ENCODE results near the gene C16orf78.

The C16orf78 gene

DNA sequence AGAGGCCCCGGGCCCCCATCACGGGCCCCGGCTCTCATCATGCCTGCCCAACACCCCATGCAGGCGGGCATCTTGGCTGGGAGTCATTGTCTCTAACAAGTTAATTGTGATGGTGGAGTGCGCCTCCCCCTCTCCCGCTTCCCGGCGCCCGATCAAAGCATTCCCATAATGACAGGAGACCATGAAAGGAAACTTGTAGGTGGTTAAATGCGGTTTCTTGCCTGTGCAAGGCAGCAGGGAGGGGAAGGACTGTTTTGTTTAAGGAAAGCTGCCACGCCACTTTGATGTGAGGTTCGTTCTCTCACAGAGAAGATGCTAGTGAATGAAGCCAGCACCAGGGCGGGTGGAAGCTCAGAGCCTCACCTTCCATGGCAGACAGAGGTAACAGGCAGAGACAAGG is 45.4 kb downstream of the C16orf78 start:
- H3K4me3 ChIP-seq (ENCODE audit: control insufficient read depth, low read depth, low read length), result no peak overlapping the region
- TF ChIP-seq, protein P1, sequence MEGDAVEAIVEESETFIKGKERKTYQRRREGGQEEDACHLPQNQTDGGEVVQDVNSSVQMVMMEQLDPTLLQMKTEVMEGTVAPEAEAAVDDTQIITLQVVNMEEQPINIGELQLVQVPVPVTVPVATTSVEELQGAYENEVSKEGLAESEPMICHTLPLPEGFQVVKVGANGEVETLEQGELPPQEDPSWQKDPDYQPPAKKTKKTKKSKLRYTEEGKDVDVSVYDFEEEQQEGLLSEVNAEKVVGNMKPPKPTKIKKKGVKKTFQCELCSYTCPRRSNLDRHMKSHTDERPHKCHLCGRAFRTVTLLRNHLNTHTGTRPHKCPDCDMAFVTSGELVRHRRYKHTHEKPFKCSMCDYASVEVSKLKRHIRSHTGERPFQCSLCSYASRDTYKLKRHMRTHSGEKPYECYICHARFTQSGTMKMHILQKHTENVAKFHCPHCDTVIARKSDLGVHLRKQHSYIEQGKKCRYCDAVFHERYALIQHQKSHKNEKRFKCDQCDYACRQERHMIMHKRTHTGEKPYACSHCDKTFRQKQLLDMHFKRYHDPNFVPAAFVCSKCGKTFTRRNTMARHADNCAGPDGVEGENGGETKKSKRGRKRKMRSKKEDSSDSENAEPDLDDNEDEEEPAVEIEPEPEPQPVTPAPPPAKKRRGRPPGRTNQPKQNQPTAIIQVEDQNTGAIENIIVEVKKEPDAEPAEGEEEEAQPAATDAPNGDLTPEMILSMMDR (conservative IDR thresholded peaks at IDR 0.05; ENCODE audit: control insufficient read depth, insufficient read depth, low read depth, low read length), result no peak
- DNase-seq (ENCODE audit: low read depth), result no peak

DNA sequence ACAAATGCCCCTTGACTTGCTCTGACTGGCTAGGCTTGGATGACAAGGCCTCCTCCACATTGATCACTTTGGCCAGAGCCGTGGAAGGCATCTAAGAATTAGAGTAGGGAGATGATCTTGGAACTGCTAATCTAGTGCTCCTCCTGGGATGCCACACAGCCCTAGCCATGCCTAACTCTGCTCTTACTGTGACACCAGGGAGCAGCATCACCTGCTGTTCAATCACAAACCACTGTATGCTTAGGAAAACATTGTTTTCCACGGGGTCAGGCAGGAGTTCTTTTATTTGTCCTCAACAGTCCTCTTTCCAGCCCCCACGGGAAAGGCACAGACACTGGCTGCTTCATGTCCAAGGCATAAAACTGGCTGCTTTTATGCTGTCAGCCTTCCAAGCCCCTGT is 46.3 kb downstream of the C16orf78 start:
- DNase-seq (ENCODE audit: low read depth), result no peak
- no peak overlapping the region for H3K4me3 ChIP-seq (ENCODE audit: control insufficient read depth, low read depth, low read length)
- TF ChIP-seq, protein P1 (conservative IDR thresholded peaks at IDR 0.05; ENCODE audit: control insufficient read depth, insufficient read depth, low read depth, low read length), result no peak

DNA sequence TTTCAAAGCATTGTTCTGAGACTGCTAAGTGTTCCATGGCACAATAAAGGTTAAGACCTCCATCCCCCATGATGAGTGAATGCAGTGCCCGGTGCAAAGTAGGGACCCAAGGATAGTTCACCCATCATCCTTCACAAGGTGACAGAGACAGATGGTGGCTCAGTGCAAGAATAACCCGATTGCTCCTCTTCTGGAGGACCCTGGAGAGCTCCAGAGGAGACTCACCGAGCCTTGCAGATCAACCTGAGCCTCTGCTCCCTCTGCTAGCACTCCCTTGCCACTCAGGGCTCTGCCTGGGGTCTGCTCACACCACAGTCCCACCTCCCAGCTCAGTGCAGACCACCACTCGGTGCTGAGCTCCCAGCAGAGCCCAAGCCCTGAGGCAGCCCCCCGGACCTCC is 49.3 kb downstream of the C16orf78 start:
- TF ChIP-seq, protein P1 (conservative IDR thresholded peaks at IDR 0.05; ENCODE audit: control insufficient read depth, insufficient read depth, low read depth, low read length), result no peak
- DNase-seq (ENCODE audit: low read depth), result no peak
- no peak overlapping the region for H3K4me3 ChIP-seq (ENCODE audit: control insufficient read depth, low read depth, low read length)

DNA sequence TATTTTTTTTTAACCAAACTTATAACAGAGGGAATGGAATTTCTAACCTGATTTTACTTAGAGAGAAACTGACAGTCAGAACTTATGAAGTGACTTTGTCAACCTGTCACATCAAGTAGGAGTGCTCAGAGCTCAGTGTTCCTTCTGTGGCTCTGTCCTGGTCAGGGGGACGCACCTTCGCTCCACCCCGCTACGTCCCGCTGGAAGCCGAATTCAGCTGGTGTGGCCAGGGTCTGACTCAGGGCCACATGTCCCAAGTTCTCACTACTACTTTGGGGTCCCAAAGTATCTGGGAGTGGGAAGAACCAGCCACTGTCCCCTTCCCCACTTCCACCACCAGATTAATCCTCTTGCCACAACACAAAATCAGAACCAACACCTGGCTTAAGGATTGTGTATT is 51.4 kb downstream of the C16orf78 start:
- DNase-seq (ENCODE audit: low read depth), result no peak
- H3K4me3 ChIP-seq (ENCODE audit: control insufficient read depth, low read depth, low read length), result no peak overlapping the region
- TF ChIP-seq, protein P1 (conservative IDR thresholded peaks at IDR 0.05; ENCODE audit: control insufficient read depth, insufficient read depth, low read depth, low read length), result no peak

DNA sequence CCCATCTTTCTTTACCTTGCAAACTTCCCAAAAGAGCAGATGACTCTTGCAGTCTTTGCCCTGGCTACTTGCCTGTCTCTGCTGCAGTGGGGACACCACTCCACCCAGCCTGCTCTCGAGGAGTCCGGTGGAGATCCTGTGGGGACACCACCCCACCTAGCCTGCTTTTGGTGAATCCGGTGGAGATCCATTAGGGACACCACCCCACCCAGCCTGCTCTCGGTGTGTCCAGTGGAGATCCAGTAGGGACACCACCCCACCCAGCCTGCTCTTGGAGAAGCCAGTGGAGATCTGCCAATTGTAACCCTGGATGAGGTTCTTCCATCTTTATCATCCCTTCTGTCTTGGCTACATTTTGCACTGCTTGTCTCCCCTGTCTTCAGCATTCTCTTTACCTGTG is 54.2 kb downstream of the C16orf78 start:
- TF ChIP-seq, protein P1 (conservative IDR thresholded peaks at IDR 0.05; ENCODE audit: control insufficient read depth, insufficient read depth, low read depth, low read length), result no peak
- H3K4me3 ChIP-seq (ENCODE audit: control insufficient read depth, low read depth, low read length), result no peak overlapping the region

DNA sequence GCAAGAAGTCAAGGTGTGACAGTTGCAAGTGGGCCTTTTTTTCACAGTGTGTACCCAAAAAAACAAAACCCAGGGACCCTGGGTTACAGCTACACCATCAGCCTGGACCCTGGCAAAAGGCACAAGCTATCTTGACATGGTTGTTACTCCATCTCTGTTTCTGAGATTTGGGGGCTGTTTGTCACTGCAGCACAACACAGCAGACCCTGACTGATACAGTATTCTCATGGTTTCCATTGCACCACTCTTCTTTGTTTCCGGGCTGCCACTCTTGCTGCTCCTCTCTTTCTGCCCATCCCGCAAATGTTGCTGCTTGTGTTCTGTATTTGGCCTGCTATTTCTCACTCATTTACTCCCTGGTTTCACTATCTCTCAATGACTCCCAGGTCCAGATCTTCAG is 55.2 kb downstream of the C16orf78 start:
- H3K4me3 ChIP-seq (ENCODE audit: control insufficient read depth, low read depth, low read length), result no peak overlapping the region
- TF ChIP-seq, protein P1 (conservative IDR thresholded peaks at IDR 0.05; ENCODE audit: control insufficient read depth, insufficient read depth, low read depth, low read length), result no peak
- DNase-seq (ENCODE audit: low read depth), result no peak

More for the DNA sequence above, 54.2 kb downstream of the C16orf78 start:
- no peak for DNase-seq (ENCODE audit: low read depth)

DNA sequence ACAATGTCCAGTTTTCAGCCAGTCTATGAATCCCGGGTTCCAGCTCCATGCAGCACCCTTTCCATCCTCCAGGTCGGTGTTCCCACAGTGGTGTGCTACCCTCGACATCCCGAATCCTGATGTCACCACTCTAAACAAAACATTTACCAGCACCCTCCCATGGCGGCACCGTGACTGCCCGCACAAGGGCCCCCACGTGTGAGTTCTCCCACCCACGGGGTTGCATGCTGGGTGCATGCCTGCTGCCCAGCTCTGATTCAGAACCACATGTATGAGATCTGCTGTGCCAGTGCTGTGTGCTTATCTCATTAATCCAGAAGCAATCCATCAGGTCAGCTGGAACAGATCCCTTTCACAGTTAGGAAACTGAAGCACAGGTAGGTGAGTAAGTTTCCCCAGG is 57.4 kb downstream of the C16orf78 start:
- DNase-seq (ENCODE audit: low read depth), result no peak
- TF ChIP-seq, protein P1 (conservative IDR thresholded peaks at IDR 0.05; ENCODE audit: control insufficient read depth, insufficient read depth, low read depth, low read length), result no peak
- no peak overlapping the region for H3K4me3 ChIP-seq (ENCODE audit: control insufficient read depth, low read depth, low read length)
